SJSA1 (cell line): ENCODE measurements around the gene TPD52L1. TPM values are rescaled to one million over a fixed set of nuclear protein-coding genes. Genes with fewer than 3 reads are reported as not detected.

Experiments used
- DNase-seq, 2 experiments: peaks; one replicate each; pipeline ENCODE4 v3.0.0-alpha.2; 2015 to 2020; ENCODE audit warnings: low spot score in 2 of 2, low read depth in 1 of 2
- H3K27ac ChIP-seq: fragments of 250-450 bp; sonication (Bioruptor Pico); 2 replicates; pipeline ENCODE4 v1.5.1; 2020; ENCODE audit warnings: mild to moderate bottlenecking, moderate library complexity
- H3K27me3 ChIP-seq: fragments of 250-450 bp; sonication (Bioruptor Pico); replicated peaks from 2 replicates; pipeline ENCODE4 v1.5.1; 2020; ENCODE audit warnings: mild to moderate bottlenecking, moderate library complexity
- H3K36me3 ChIP-seq: fragments of 250-450 bp; sonication (Bioruptor Pico); 2 replicates; pipeline ENCODE4 v1.5.1; 2020; ENCODE audit warnings: mild to moderate bottlenecking
- H3K4me1 ChIP-seq: fragments of 250-450 bp; sonication (Bioruptor Pico); replicated peaks from 2 replicates; pipeline ENCODE4 v1.6.1; 2021; ENCODE audit warnings: mild to moderate bottlenecking
- H3K4me3 ChIP-seq: fragments of 250-450 bp; sonication (Bioruptor Pico); 2 replicates; pipeline ENCODE4 v1.5.1; 2020; ENCODE audit warnings: mild to moderate bottlenecking
- H3K9me3 ChIP-seq: fragments of 250-450 bp; sonication (Bioruptor Pico); replicated peaks from 2 replicates; pipeline ENCODE4 v1.5.1; 2020; ENCODE audit warnings: mild to moderate bottlenecking
- total RNA-seq: library from RNA; depleted of rRNA; stranded (reverse); fragments of >200 nt; shearing (Covaris generic); gene quantifications from 2 replicates; pipeline ENCODE4 v1.2.3, GENCODE V29; 2014

The TPD52L1 gene
- total RNA-seq, 1 experiment from 2014 or later: 47.9 TPM

GRCh38 chr6:125213939-125214338 lies 60.4 kb downstream of the TPD52L1 start:
- Histone ChIP-seq H3K4me3 (no peak overlapping the region), H3K27ac (no peak overlapping the region), H3K4me1 (peaks cover 2% of the 10 kb centered on the region), H3K27me3 (no peaks in the 10 kb centered on the region), H3K9me3 (no peaks in the 10 kb centered on the region), H3K36me3 (no peaks in the 10 kb centered on the region)
- DNase-seq: no peak

GRCh38 chr6:125215252-125215819 lies 61.8 kb downstream of the TPD52L1 start:
- Histone ChIP-seq H3K4me3 (no peak overlapping the region), H3K27ac (no peak overlapping the region), H3K27me3 (no peaks in the 10 kb centered on the region), H3K36me3 (no peaks in the 10 kb centered on the region), H3K9me3 (no peaks in the 10 kb centered on the region), H3K4me1 (peaks cover 14% of the 10 kb centered on the region)
- no peak for DNase-seq

GRCh38 chr6:125216015-125216414 lies 62.4 kb downstream of the TPD52L1 start:
- H3K9me3 ChIP-seq: no peaks in the 10 kb centered on the region
- peaks cover 21% of the 10 kb centered on the region for H3K4me1 ChIP-seq
- DNase-seq: no peak
- no peak overlapping the region for H3K4me3 ChIP-seq
- no peaks in the 10 kb centered on the region for H3K36me3 ChIP-seq
- no peak overlapping the region for H3K27ac ChIP-seq
- H3K27me3 ChIP-seq: no peaks in the 10 kb centered on the region

GRCh38 chr6:125217369-125217768 lies 63.8 kb downstream of the TPD52L1 start:
- Histone ChIP-seq H3K4me1 (peaks cover 32% of the 10 kb centered on the region), H3K27me3 (no peaks in the 10 kb centered on the region), H3K27ac (no peak overlapping the region), H3K36me3 (no peaks in the 10 kb centered on the region), H3K4me3 (no peak overlapping the region), H3K9me3 (no peaks in the 10 kb centered on the region)
- DNase-seq: no peak

- H3K4me3 ChIP-seq: no peak overlapping the region
- H3K4me1 ChIP-seq: peaks cover 39% of the 10 kb centered on the region
- no peak overlapping the region for H3K27ac ChIP-seq
- DNase-seq: no peak
- no peaks in the 10 kb centered on the region for H3K27me3 ChIP-seq
- H3K36me3 ChIP-seq: no peaks in the 10 kb centered on the region
- H3K9me3 ChIP-seq: no peaks in the 10 kb centered on the region
Measured at GRCh38 chr6:125217992-125218391, 64.4 kb downstream of the TPD52L1 start.

GRCh38 chr6:125219361-125219895 lies 65.9 kb downstream of the TPD52L1 start:
- Histone ChIP-seq H3K4me1 (peaks cover 43% of the 10 kb centered on the region), H3K9me3 (no peaks in the 10 kb centered on the region), H3K36me3 (no peaks in the 10 kb centered on the region), H3K4me3 (peak overlapping the region; percentile 9; the same call in 1 of the 2 replicates), H3K27ac (peak overlapping the region; percentile 33), H3K27me3 (no peaks in the 10 kb centered on the region)
- peak; percentile 59 to 72 for DNase-seq

- H3K27me3 ChIP-seq: no peaks in the 10 kb centered on the region
- DNase-seq: peak in 1 of 2 experiments; percentile 37
- no peaks in the 10 kb centered on the region for H3K9me3 ChIP-seq
- peaks cover 43% of the 10 kb centered on the region for H3K4me1 ChIP-seq
- H3K36me3 ChIP-seq: no peaks in the 10 kb centered on the region
- peak overlapping the region; percentile 5; the same call in 1 of the 2 replicates for H3K27ac ChIP-seq
- H3K4me3 ChIP-seq: no peak overlapping the region
Measured at GRCh38 chr6:125220712-125221111, 67.1 kb downstream of the TPD52L1 start.

GRCh38 chr6:125222531-125223455 lies 69.2 kb downstream of the TPD52L1 start:
- Histone ChIP-seq H3K36me3 (no peaks in the 10 kb centered on the region), H3K27me3 (no peaks in the 10 kb centered on the region), H3K27ac (peak overlapping the region; percentile 23), H3K4me3 (no peak overlapping the region), H3K9me3 (no peaks in the 10 kb centered on the region), H3K4me1 (peaks cover 43% of the 10 kb centered on the region)
- DNase-seq: peak in 1 of 2 experiments; percentile 42

GRCh38 chr6:125224231-125224861 lies 70.8 kb downstream of the TPD52L1 start:
- peaks cover 37% of the 10 kb centered on the region for H3K4me1 ChIP-seq
- H3K27me3 ChIP-seq: no peaks in the 10 kb centered on the region
- no peak overlapping the region for H3K4me3 ChIP-seq
- DNase-seq: no peak
- H3K36me3 ChIP-seq: no peaks in the 10 kb centered on the region
- H3K9me3 ChIP-seq: no peaks in the 10 kb centered on the region
- H3K27ac ChIP-seq: no peak overlapping the region

- Histone ChIP-seq H3K4me3 (no peak overlapping the region), H3K36me3 (no peaks in the 10 kb centered on the region), H3K9me3 (no peaks in the 10 kb centered on the region), H3K27me3 (no peaks in the 10 kb centered on the region), H3K27ac (no peak overlapping the region), H3K4me1 (peaks cover 12% of the 10 kb centered on the region)
- no peak for DNase-seq
Measured at GRCh38 chr6:125227244-125227643, 73.7 kb downstream of the TPD52L1 start.

- H3K27me3 ChIP-seq: no peaks in the 10 kb centered on the region
- H3K4me3 ChIP-seq: no peak overlapping the region
- no peaks in the 10 kb centered on the region for H3K4me1 ChIP-seq
- H3K36me3 ChIP-seq: no peaks in the 10 kb centered on the region
- no peak for DNase-seq
- H3K27ac ChIP-seq: no peak overlapping the region
- no peaks in the 10 kb centered on the region for H3K9me3 ChIP-seq
Measured at GRCh38 chr6:125228981-125229479, 75.5 kb downstream of the TPD52L1 start.

- DNase-seq: no peak
Measured at GRCh38 chr6:125230674-125231073, 77.1 kb downstream of the TPD52L1 start.

GRCh38 chr6:125231133-125231532 lies 77.6 kb downstream of the TPD52L1 start:
- DNase-seq: no peak
- Histone ChIP-seq H3K36me3 (no peaks in the 10 kb centered on the region), H3K27me3 (no peaks in the 10 kb centered on the region), H3K4me1 (peaks cover under 1% of the 10 kb centered on the region; the same call in 1 of the 2 replicates), H3K9me3 (no peaks in the 10 kb centered on the region), H3K27ac (no peak overlapping the region), H3K4me3 (no peak overlapping the region)

More at GRCh38 chr6:125230674-125231073, 77.1 kb downstream of the TPD52L1 start:
- Histone ChIP-seq H3K4me3 (no peak overlapping the region), H3K4me1 (no peaks in the 10 kb centered on the region), H3K27ac (no peak overlapping the region), H3K27me3 (no peaks in the 10 kb centered on the region), H3K36me3 (no peaks in the 10 kb centered on the region), H3K9me3 (no peaks in the 10 kb centered on the region)
